ENCODE results near the gene RASSF3. TPM values are rescaled to one million over a fixed set of nuclear protein-coding genes. Genes with fewer than 3 reads are reported as not detected.

Gene RASSF3
- total and polyA plus RNA-seq, 10 of the 15 experiments (the other 5 are each of a cell fraction or from before 2014, with no cell fraction given): 6.9 to 62.4 (median 30.3) TPM

GRCh38 chr12:64567570-64567969, 42.7 kb upstream of the RASSF3 start:
- H3K9ac ChIP-seq (ENCODE audit: control insufficient read depth, insufficient read depth, low read length): no peak overlapping the region
- FAIRE-seq (no peak), ATAC-seq (no peak), DNase-seq (ENCODE audit: low read depth, low spot score) (no peak)
- H3K4me2 ChIP-seq (ENCODE audit: control insufficient read depth, insufficient read depth): no peak overlapping the region
- no peaks in the 10 kb centered on the region for H3K4me1 ChIP-seq (ENCODE audit: control insufficient read depth, insufficient read depth, low read length)
- ChIA-PET RAD21 (ENCODE audit: unreplicated experiment) (no interaction called here), POLR2A (no interaction called here), SMC1A (ENCODE audit: uncharacterized antibody, unreplicated experiment) (interaction anchor here (0.9 kb wide), 1 partner anchor 23 kb away, joined by 6 read pairs; no protein-coding TSS in a partner anchor), CTCF (interaction anchor here (0.8 kb wide), 1 partner anchor 18 kb away, joined by 3 read pairs; no protein-coding TSS in a partner anchor)
- in situ Hi-C loops (cut with MboI): no loop called here
- no peak overlapping the region for H3K27ac ChIP-seq (ENCODE audit: control insufficient read depth, insufficient read depth)
- intact Hi-C loops (cut with micrococcal nuclease; ENCODE audit: unreplicated experiment): no loop called here
- no peak for TF ChIP-seq IRF5 (IDR thresholded peaks at IDR 0.05; ENCODE audit: borderline replicate concordance)
- TF ChIP-seq CHD1 (IDR thresholded peaks at IDR 0.05; ENCODE audit: low read depth, low read length): no peak
- TF ChIP-seq PAX5 (IDR thresholded peaks at IDR 0.05; ENCODE audit: borderline replicate concordance, low read depth, low read length): no peak
- TF ChIP-seq SIN3A (IDR thresholded peaks at IDR 0.05; ENCODE audit: low read depth, low read length): no peak
- TF ChIP-seq HDAC2 (IDR thresholded peaks at IDR 0.05): no peak
- no peak for TF ChIP-seq NFXL1 (IDR thresholded peaks at IDR 0.05; ENCODE audit: borderline replicate concordance)
- 36% methylated on average over 8 of the region's 8 CpGs for WGBS (ENCODE audit: insufficient coverage, insufficient replicate concordance, low lambda C conversion rate, missing lambda C conversion rate)
- no peak overlapping the region for H3K4me3 ChIP-seq
- no peaks in the 10 kb centered on the region for H3K36me3 ChIP-seq (ENCODE audit: control insufficient read depth in 2 of 2, insufficient read depth in 2 of 2, low read length in 1 of 2)
- no peaks in the 10 kb centered on the region for H3K27me3 ChIP-seq (replicated peaks in 1 of 2; ENCODE audit: control insufficient read depth in 2 of 2, insufficient read depth in 2 of 2, low read length in 1 of 2)
- H2AFZ ChIP-seq (ENCODE audit: control insufficient read depth, low read depth, low read length): no peak overlapping the region
- H3K79me2 ChIP-seq (ENCODE audit: control insufficient read depth, insufficient read depth, low read length): no peaks in the 10 kb centered on the region
- no peaks in the 10 kb centered on the region for H3K9me3 ChIP-seq (replicated peaks; ENCODE audit: control insufficient read depth, insufficient read depth, low read length)
- no peaks in the 10 kb centered on the region for H4K20me1 ChIP-seq (ENCODE audit: control insufficient read depth, insufficient read depth)
- no TSS peak for BruUV-seq (replicated peaks)

GRCh38 chr12:64568298-64568697, 42.0 kb upstream of the RASSF3 start:
- Histone ChIP-seq H4K20me1 (ENCODE audit: control insufficient read depth, insufficient read depth) (no peaks in the 10 kb centered on the region), H3K27ac (ENCODE audit: control insufficient read depth, insufficient read depth) (no peak overlapping the region), H3K36me3 (ENCODE audit: control insufficient read depth in 2 of 2, insufficient read depth in 2 of 2, low read length in 1 of 2) (no peaks in the 10 kb centered on the region), H3K4me2 (ENCODE audit: control insufficient read depth, insufficient read depth) (no peak overlapping the region), H3K9ac (ENCODE audit: control insufficient read depth, insufficient read depth, low read length) (no peak overlapping the region), H3K79me2 (ENCODE audit: control insufficient read depth, insufficient read depth, low read length) (no peaks in the 10 kb centered on the region), H3K27me3 (replicated peaks in 1 of 2; ENCODE audit: control insufficient read depth in 2 of 2, insufficient read depth in 2 of 2, low read length in 1 of 2) (no peaks in the 10 kb centered on the region), H3K4me1 (ENCODE audit: control insufficient read depth, insufficient read depth, low read length) (no peaks in the 10 kb centered on the region), H3K4me3 (no peak overlapping the region), H3K9me3 (replicated peaks; ENCODE audit: control insufficient read depth, insufficient read depth, low read length) (no peaks in the 10 kb centered on the region; the same call in 2 of the 3 replicates), H2AFZ (ENCODE audit: control insufficient read depth, low read depth, low read length) (no peak overlapping the region)
- 36% methylated on average over 6 of the region's 6 CpGs for WGBS (ENCODE audit: insufficient coverage, insufficient replicate concordance, low lambda C conversion rate, missing lambda C conversion rate)
- no peak for DNase-seq (ENCODE audit: low read depth, low spot score)
- POLR2A ChIA-PET: no interaction called here
- intact Hi-C loops (cut with micrococcal nuclease; ENCODE audit: unreplicated experiment): no loop called here
- CTCF ChIA-PET: interaction anchor here (0.8 to 1.4 kb wide), 2 partner anchors 19 to 129 kb away, joined by 3 to 4 read pairs; no protein-coding TSS in a partner anchor
- RAD21 ChIA-PET (ENCODE audit: unreplicated experiment): no interaction called here
- FAIRE-seq: no peak
- in situ Hi-C loops (cut with MboI): no loop called here
- no TSS peak for BruUV-seq (replicated peaks)
- ATAC-seq: no peak
- SMC1A ChIA-PET (ENCODE audit: uncharacterized antibody, unreplicated experiment): interaction anchor here (0.9 kb wide), 2 partner anchors 19 to 22 kb away, joined by 3 to 6 read pairs; no protein-coding TSS in a partner anchor
- TF ChIP-seq MTA2 (IDR thresholded peaks at IDR 0.05; ENCODE audit: low read depth) (no peak), NR2C1 (IDR thresholded peaks at IDR 0.05) (no peak), CBX3 (IDR thresholded peaks at IDR 0.05; ENCODE audit: borderline replicate concordance, low read depth) (no peak), RAD51 (IDR thresholded peaks at IDR 0.05) (no peak), ZBTB11 (CRISPR knock-in tag; IDR thresholded peaks at IDR 0.05) (no peak), POLR2AphosphoS5 (IDR thresholded peaks at IDR 0.05; ENCODE audit: low read length) (no peak), ESRRA (IDR thresholded peaks at IDR 0.05; ENCODE audit: low read length) (no peak)
